Osteoblast (primary cell): ENCODE data around the gene RAPGEF1. TPM values are rescaled to one million over a fixed set of nuclear protein-coding genes. Genes with fewer than 3 reads are reported as not detected.
"Not testable (repeated sequence)": the region's sequence is repeated elsewhere in the genome, so short reads cannot be mapped to it uniquely, and the experiment has no call there.

ENCODE experiments used
- DNase-seq: peaks from one replicate; pipeline ENCODE4 v3.0.0; 2011; ENCODE audit warnings: low spot score, mixed read lengths; ENCODE audit not compliant: insufficient read length; ENCODE audit errors: missing footprints
- H2AFZ ChIP-seq: 2 replicates; pipeline ENCODE4 v1.6.0; 2011; ENCODE audit warnings: mild to moderate bottlenecking, low read length
- H3K27ac ChIP-seq: 2 replicates; pipeline ENCODE4 v1.5.1; 2011; ENCODE audit warnings: mild to moderate bottlenecking, low read depth, low read length, moderate library complexity
- H3K27me3 ChIP-seq: 2 replicates; pipeline ENCODE4 v1.6.0; 2012; ENCODE audit warnings: mild to moderate bottlenecking, control low read depth, inconsistent platforms, low read length, moderate library complexity; ENCODE audit not compliant: insufficient read depth
- H3K36me3 ChIP-seq: 2 replicates; pipeline ENCODE4 v1.5.1; 2011; ENCODE audit warnings: mild to moderate bottlenecking, low read length, control low read depth, moderate library complexity; ENCODE audit not compliant: insufficient read depth
- H3K4me1 ChIP-seq: 2 replicates; pipeline ENCODE4 v1.5.1; 2011; ENCODE audit warnings: mild to moderate bottlenecking, low read length, control low read depth, moderate library complexity; ENCODE audit not compliant: insufficient read depth
- H3K4me2 ChIP-seq: 2 replicates; pipeline ENCODE4 v1.6.0; 2011; ENCODE audit warnings: mild to moderate bottlenecking, low read length; ENCODE audit not compliant: insufficient read depth
- H3K4me3 ChIP-seq: fragments of 200-600 bp; sonication (generic); 3 replicates; pipeline ENCODE4 v1.5.1; 2012; ENCODE audit warnings: mild to moderate bottlenecking, low read length, inconsistent platforms; ENCODE audit not compliant: insufficient read depth
- H3K79me2 ChIP-seq: 2 replicates; pipeline ENCODE4 v1.6.0; 2012; ENCODE audit warnings: mild to moderate bottlenecking, low read length, control low read depth, inconsistent platforms; ENCODE audit not compliant: insufficient read depth
- H3K9me3 ChIP-seq: 2 replicates; pipeline ENCODE4 v1.5.1; 2011; ENCODE audit warnings: low read depth, low read length, control low read depth
- H4K20me1 ChIP-seq: 2 replicates; pipeline ENCODE4 v1.6.0; 2012; ENCODE audit warnings: mild to moderate bottlenecking, low read length, control low read depth; ENCODE audit not compliant: insufficient read depth
- total RNA-seq: library from RNA; depleted of rRNA; stranded (reverse); fragments of >200 nt; gene quantifications from 2 replicates; pipeline ENCODE4 v1.2.3, GENCODE V29; 2012
- TF ChIP-seq, protein P1 (sequence below): IDR thresholded peaks from 2 replicates; pipeline ENCODE4 v1.5.1; 2011; ENCODE audit warnings: mild to moderate bottlenecking, low read depth, low read length, moderate library complexity; ENCODE audit errors: extremely low read depth

Gene RAPGEF1
- total RNA-seq, 1 donor, result 34.7 TPM

DNA sequence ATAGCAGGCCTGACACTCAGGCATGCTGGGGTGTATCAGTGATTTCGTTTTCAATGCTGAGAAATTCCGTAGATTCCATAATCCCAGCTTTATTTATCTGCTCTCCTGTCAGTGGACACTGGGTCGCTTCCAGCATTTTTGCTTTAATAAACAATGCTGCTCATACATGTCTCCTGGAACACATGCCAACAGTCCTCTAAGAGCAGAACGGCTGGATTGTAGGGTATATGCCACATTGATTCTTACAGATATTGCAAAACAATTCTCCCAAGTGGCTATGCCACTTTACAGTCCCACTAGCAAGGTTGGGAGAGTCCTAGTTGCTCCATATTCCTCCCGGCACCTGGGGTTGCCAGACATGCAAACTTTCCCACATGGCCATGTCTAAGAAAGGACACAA lies 81.9 kb downstream of the RAPGEF1 start:
- H3K4me2 ChIP-seq, result peak overlapping the region; percentile 60
- H3K79me2 ChIP-seq, result peaks cover 82% of the 10 kb centered on the region
- H3K4me1 ChIP-seq, result peaks cover 19% of the 10 kb centered on the region
- H3K27me3 ChIP-seq, result no peaks in the 10 kb centered on the region
- no peak overlapping the region for H3K4me3 ChIP-seq
- H2AFZ ChIP-seq, result no peak overlapping the region
- peaks cover 18% of the 10 kb centered on the region for H4K20me1 ChIP-seq
- no peaks in the 10 kb centered on the region for H3K9me3 ChIP-seq
- TF ChIP-seq, protein P1, sequence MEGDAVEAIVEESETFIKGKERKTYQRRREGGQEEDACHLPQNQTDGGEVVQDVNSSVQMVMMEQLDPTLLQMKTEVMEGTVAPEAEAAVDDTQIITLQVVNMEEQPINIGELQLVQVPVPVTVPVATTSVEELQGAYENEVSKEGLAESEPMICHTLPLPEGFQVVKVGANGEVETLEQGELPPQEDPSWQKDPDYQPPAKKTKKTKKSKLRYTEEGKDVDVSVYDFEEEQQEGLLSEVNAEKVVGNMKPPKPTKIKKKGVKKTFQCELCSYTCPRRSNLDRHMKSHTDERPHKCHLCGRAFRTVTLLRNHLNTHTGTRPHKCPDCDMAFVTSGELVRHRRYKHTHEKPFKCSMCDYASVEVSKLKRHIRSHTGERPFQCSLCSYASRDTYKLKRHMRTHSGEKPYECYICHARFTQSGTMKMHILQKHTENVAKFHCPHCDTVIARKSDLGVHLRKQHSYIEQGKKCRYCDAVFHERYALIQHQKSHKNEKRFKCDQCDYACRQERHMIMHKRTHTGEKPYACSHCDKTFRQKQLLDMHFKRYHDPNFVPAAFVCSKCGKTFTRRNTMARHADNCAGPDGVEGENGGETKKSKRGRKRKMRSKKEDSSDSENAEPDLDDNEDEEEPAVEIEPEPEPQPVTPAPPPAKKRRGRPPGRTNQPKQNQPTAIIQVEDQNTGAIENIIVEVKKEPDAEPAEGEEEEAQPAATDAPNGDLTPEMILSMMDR, result no peak
- DNase-seq, result no peak
- no peaks in the 10 kb centered on the region for H3K36me3 ChIP-seq
- peak overlapping the region; percentile 67 for H3K27ac ChIP-seq

DNA sequence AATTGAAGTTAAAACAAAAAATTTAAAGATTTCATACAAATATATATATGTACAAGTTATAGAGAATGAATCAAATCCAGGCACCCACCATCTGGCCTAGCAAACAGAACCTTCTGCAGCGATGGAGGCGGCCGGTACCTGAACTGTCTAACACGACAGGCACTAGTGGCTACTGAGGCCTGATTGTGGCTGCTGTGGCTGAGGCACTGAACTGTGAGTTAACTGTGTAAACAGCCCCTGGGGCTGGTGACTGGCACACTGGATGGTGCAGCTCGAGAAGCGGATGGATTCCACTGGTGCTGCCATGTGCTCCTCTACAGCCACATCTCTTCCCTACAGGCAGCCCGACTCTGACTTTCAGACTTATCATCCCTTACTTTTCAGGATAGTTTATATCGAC lies 82.4 kb downstream of the RAPGEF1 start:
- no peaks in the 10 kb centered on the region for H3K27me3 ChIP-seq
- H3K27ac ChIP-seq, result peak overlapping the region; percentile 67
- no peak overlapping the region for H2AFZ ChIP-seq
- H3K4me3 ChIP-seq, result no peak overlapping the region
- H3K79me2 ChIP-seq, result peaks cover 84% of the 10 kb centered on the region
- no peak for DNase-seq
- peaks cover 18% of the 10 kb centered on the region for H4K20me1 ChIP-seq
- TF ChIP-seq, protein P1, result no peak
- no peak overlapping the region for H3K4me2 ChIP-seq
- no peaks in the 10 kb centered on the region for H3K9me3 ChIP-seq
- no peaks in the 10 kb centered on the region for H3K36me3 ChIP-seq
- peaks cover 19% of the 10 kb centered on the region for H3K4me1 ChIP-seq

DNA sequence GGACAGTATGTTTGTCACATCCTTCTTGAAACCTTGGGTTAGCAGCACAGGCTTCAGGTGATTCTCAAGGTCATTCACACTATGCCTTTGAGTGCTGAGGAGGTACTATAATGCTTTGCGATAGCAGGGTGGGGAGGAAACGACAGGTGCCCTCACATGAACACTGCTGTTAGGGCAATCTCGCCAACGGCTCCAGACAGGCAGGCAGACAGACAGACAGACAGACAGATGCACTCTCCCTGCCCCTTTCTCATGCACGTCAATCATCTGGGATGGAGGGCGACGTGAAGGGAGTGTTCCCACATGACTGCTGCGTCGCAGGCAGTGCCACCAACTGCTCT lies 82.9 kb downstream of the RAPGEF1 start:
- Histone ChIP-seq H4K20me1 (peaks cover 18% of the 10 kb centered on the region), H3K36me3 (no peaks in the 10 kb centered on the region), H3K27me3 (no peaks in the 10 kb centered on the region), H3K4me3 (no peak overlapping the region), H2AFZ (no peak overlapping the region), H3K27ac (no peak overlapping the region), H3K4me1 (peaks cover 19% of the 10 kb centered on the region), H3K4me2 (no peak overlapping the region), H3K9me3 (no peaks in the 10 kb centered on the region), H3K79me2 (peaks cover 82% of the 10 kb centered on the region)
- DNase-seq, result no peak
- TF ChIP-seq, protein P1, result no peak

DNA sequence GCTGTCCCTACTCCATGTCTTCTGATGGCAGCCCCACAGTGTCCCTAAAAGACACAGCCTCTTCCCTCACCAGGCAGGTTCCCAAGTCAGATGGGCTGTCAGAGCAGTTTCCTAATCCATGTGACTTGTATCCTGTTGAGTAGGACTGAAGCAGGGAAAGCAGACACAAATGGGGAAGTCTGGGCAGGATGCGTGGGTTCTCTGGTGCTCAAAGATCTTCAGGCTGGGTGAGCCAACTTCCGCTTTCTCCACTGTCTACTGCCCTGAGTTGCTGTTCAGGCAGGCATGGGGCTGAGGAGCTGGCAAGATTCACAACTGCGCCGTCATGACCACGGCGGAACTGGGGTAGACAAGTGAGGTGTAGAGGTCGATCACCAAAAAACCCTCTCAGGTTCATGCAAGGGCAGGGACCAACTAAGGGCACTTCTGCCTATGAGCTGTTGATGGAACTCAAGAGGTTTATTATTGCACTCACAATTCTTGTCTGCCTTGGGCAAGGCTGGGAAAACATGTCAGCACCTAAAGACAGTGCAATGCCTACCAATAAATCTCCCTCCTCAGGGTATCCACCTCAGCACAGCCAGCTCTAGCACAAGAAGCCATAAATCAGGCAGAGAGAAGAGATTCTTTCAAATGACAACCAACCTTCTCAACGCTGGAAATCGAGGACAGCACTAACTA lies 83.4 kb downstream of the RAPGEF1 start:
- H3K4me1 ChIP-seq, result peaks cover 24% of the 10 kb centered on the region
- DNase-seq, result no peak
- no peaks in the 10 kb centered on the region for H3K9me3 ChIP-seq
- no peak overlapping the region for H3K4me3 ChIP-seq
- H3K36me3 ChIP-seq, result no peaks in the 10 kb centered on the region
- no peaks in the 10 kb centered on the region for H3K27me3 ChIP-seq
- peaks cover 79% of the 10 kb centered on the region for H3K79me2 ChIP-seq
- TF ChIP-seq, protein P1, result no peak
- H4K20me1 ChIP-seq, result peaks cover 18% of the 10 kb centered on the region
- no peak overlapping the region for H3K27ac ChIP-seq
- H3K4me2 ChIP-seq, result no peak overlapping the region
- H2AFZ ChIP-seq, result no peak overlapping the region

DNA sequence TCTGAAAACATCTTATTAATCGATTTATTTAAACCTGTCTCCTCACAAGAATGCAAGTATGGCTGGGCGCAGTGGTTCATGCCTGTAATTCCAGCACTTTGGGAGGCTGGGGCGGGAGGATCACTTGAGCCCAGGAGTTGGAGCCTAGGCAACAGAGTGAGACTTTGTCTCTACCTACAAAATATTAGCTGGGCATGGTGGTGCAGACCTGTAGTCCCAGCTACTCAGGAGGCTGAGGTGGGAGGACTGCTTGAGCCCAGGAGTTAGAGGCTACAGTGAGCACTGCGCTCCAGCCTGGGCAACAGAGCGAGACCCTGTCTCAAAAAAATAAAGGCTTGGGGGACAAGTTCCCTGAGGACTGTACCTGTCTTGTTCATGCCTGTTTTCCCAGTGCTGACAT lies 85.5 kb downstream of the RAPGEF1 start:
- Histone ChIP-seq H3K4me1 (peaks cover 41% of the 10 kb centered on the region), H3K79me2 (peaks cover 67% of the 10 kb centered on the region), H4K20me1 (peaks cover 18% of the 10 kb centered on the region)
- H3K9me3 ChIP-seq, DNase-seq, H3K27ac ChIP-seq, H2AFZ ChIP-seq, H3K4me2 ChIP-seq, H3K4me3 ChIP-seq, H3K36me3 ChIP-seq, H3K27me3 ChIP-seq: not testable (repeated sequence)
